NOMO-1 (cell line): Measurements from ENCODE around the gene TGFBRAP1.
"Not testable (repeated sequence)": the region's sequence is repeated elsewhere in the genome, so short reads cannot be mapped to it uniquely, and the experiment has no call there.

Experiments
- DNase-seq, 2 experiments: peaks; one replicate each; lab custom pipeline; 2025; ENCODE audit not compliant: unreplicated experiment in 2 of 2; lab: John Stamatoyannopoulos, UW

TGFBRAP1 gene

GRCh38 chr2:105278654-105279053 is 50.9 kb downstream of the TGFBRAP1 start:
- no peak for DNase-seq

DNA sequence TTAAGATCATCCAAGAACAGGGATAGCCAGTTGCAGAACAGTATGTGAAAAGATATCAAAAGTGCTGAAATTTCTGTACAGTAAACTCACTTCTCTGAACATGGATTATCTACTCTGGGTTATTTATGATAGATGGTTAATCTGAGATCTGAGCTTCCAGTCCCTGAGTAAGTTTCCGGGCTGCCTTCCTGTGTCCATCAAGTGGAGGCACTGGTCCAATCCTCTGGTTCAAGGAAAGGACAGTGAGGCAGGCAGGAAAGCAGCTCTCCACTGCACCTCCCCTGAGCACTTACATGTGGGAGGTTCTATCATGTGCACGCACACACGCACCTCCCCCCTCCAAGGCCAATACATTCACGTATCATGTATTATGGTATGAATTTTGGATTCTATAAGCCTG is 55.5 kb downstream of the TGFBRAP1 start:
- no peak for DNase-seq

GRCh38 chr2:105272176-105272575 is 57.4 kb downstream of the TGFBRAP1 start:
- DNase-seq, result no peak

- DNase-seq, result no peak
Observed at GRCh38 chr2:105271393-105272045, 58.0 kb downstream of the TGFBRAP1 start.

DNA sequence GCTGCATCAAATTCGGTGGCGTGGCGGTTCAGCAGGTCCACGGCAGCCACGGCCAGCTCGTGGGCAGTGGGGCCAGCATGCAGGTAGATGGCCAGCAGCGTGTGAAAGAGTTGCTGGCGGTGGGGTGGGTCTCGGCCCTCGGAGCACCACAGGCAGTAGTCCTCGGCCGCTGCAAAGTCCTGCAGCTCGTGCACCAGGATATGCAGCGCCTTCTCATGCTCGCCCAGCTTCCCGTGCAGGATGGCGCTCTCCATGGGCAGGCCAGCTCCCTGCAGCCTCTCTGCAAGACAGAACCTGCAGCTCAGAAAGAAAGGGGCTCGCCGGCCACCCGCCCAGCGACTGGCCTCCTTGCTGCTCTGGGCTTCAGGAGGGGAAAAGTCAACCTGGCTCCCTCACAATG is 60.1 kb downstream of the TGFBRAP1 start:
- no peak for DNase-seq

DNA sequence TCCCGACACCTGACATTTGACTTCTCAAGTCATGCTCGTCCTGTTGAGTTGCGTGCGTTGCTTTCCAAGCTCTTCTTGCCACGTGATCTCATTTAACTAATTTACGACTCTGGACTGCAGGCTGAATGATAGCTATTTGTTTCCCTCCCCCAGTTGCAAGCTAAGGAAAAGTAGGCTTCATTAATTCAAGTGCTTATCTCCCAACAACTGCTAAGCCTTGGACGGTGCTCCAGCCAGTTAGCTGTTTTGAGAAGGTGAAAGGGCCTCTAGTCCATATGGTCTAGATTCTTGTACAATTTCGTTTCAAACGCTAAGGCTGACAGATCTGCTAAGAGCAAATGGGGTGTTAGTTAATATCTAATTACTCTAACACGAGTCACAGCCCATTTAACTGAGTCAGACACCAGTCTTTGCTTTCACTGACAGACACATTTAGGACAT is 66.9 kb downstream of the TGFBRAP1 start:
- no peak for DNase-seq

DNA sequence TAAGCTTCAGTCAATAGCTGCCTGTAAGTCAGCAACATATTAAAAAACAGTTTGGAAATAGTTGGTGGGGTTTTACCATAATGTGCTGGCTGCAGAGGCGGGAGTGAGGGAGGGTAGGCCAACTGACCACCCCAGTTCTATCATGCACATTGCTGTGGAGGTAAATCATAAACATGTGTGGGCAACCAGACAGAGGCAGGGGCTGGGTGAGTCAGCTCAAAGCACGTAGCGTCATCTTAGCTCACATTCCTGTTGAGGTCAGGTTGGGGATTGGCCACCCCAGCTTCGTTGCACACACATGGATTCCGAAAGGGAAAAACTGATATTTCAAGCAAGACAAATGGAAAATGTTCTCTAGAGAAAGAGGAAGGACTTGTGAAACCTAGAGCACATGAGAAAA is 68.5 kb downstream of the TGFBRAP1 start:
- no peak for DNase-seq

GRCh38 chr2:105258835-105259350 is 70.6 kb downstream of the TGFBRAP1 start:
- DNase-seq, result no peak

GRCh38 chr2:105257981-105258380 is 71.6 kb downstream of the TGFBRAP1 start:
- DNase-seq, result no peak

DNA sequence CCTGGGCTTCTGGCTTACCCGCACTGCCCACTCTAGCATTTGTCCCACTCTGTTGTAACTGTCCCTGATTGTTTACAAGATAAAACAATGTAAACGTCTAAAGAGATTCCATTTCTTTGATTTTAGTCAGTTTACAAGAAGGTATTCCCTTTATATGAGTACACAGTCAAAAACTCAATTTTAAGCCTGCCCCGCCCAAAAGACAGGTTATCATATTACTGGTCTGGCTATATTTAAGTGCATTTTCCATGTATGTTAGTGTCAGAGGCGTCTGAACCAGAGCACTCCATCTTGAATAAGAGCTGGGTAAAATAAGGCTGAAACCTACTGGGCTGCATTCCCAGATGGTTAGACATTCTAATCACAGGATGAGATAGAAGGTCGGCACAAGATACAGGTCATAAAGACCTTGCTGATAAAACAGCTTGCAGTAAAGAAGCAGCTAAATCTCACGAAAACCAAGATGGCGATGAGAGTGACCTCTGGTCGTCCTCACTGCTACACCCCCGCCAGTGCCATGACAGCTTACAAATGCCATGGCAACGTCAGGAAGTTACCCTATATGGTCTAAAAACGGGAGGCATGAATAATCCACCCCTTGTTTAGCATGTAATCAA is 73.0 kb downstream of the TGFBRAP1 start:
- DNase-seq, result no peak

- DNase-seq, result no peak
Observed at GRCh38 chr2:105255979-105256378, 73.6 kb downstream of the TGFBRAP1 start.

DNA sequence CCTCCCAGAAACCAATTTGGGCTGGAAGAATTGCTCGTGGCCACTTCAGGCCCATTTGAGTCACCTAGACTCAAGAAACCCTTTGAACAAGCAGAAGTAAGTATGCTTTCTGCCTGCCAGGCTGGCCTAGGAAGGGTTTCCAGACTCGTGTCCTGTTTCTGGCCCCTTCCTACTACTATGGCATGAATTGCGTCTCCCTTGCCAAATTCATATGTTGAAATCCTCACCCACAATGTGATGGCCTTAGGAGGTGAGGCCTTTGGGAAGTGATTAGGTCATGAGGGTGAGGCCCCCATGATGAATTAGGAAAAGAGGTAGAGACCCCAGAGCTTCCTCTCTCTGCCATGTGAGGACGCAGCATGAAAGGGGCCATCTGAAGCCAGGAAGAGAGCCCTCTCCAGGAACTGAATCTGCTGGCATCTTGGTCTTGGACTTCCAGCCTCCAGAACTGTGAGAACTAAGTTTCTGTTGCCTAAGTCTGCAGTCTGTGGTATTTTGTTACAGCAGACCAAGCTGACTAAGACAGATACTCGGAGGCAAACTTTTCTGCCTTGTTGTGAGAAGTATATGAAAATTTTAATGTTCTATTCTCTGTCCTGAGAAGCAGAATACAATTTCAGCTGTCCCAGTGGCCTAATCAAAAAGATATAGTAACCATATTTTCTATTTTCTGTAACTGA is 74.9 kb downstream of the TGFBRAP1 start:
- no peak for DNase-seq

DNA sequence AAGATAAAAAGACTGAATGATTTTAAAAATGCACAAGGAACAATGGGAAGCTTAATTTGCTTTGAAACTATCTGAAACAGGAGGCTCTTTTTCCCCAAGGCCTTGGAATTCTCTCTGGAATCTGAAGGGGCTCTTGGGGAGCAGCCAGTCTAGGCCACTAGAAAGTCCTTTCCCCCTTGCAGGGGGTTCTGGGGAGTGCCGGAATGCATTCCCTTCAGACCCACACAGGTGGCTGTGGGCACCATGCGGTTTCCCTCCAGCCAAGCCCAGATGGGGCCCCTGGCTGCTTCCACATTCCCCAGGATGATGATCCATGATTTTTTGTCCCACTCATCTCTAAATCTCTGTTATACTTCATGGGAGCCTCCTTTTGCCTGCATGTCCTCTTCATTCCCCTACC is 77.3 kb downstream of the TGFBRAP1 start:
- no peak for DNase-seq

- DNase-seq, result not testable (repeated sequence)
Observed at GRCh38 chr2:105251016-105251648, 78.4 kb downstream of the TGFBRAP1 start.

DNA sequence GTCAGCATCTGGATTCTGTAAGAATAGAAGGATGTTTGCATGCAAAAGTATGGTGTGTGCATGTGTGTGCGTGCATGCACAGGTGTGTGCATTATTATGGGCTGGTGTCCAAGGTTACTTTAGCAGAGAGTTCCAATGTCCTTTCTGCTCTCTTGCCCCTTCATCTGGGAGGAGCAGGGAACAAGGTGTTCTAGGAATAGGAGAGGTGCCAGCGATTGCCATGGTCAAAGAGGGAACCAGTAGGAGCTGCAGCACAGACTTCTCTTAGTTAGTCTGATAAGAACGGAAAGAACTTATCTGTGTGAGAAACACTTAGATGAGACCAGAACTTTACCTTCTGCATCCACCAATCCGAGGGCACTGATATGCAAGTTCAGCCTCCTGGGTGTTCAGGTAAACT is 79.6 kb downstream of the TGFBRAP1 start:
- DNase-seq, result no peak

- no peak for DNase-seq
Observed at GRCh38 chr2:105249181-105249580, 80.4 kb downstream of the TGFBRAP1 start.

- no peak for DNase-seq
Observed at GRCh38 chr2:105248316-105249070, 81.0 kb downstream of the TGFBRAP1 start.

- peak; percentile 8 to 40 for DNase-seq
Observed at GRCh38 chr2:105244451-105244850, 85.1 kb downstream of the TGFBRAP1 start.

GRCh38 chr2:105243961-105244360 is 85.6 kb downstream of the TGFBRAP1 start:
- DNase-seq, result no peak

DNA sequence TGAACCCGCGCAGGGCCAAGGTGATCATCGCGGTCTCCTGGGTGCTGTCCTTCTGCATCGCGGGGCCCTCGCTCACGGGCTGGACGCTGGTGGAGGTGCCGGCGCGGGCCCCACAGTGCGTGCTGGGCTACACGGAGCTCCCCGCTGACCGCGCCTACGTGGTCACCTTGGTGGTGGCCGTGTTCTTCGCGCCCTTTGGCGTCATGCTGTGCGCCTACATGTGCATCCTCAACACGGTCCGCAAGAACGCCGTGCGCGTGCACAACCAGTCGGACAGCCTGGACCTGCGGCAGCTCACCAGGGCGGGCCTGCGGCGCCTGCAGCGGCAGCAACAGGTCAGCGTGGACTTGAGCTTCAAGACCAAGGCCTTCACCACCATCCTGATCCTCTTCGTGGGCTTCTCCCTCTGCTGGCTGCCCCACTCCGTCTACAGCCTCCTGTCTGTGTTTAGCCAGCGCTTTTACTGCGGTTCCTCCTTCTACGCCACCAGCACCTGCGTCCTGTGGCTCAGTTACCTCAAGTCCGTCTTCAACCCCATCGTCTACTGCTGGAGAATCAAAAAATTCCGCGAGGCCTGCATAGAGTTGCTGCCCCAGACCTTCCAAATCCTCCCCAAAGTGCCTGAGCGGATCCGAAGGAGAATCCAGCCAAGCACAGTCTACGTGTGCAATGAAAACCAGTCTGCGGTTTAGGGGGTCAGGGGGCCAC is 87.1 kb downstream of the TGFBRAP1 start:
- DNase-seq, result no peak
